ENCODE measurements around the gene SH3PXD2A.

Gene SH3PXD2A

DNA sequence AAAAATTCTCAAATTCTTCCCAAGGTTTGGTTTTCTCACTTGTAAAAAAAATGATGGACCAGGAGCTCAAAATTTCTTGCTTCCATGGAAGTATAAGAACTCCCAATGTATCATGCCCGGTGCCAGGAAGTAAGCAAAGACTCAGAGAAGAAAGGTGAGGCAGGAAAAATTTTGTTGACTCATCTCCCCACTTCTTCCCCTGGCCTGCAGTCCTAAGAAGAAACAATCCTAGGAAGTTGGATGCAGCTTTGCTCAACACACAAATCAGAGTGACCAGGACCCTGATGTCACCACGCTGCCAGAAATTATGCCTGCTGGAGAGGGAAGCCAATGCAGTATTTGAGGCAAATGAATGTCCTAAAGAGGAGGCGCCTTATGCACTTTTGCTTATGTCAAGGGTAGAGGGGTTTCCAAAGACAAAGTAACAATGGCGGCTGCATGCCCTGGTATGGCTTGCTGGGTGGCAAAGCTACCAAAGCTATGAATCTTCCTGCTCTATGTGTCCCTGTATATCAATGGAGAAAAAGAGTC is 198.2 kb downstream of the SH3PXD2A start:
- no peak for DNase-seq

DNA sequence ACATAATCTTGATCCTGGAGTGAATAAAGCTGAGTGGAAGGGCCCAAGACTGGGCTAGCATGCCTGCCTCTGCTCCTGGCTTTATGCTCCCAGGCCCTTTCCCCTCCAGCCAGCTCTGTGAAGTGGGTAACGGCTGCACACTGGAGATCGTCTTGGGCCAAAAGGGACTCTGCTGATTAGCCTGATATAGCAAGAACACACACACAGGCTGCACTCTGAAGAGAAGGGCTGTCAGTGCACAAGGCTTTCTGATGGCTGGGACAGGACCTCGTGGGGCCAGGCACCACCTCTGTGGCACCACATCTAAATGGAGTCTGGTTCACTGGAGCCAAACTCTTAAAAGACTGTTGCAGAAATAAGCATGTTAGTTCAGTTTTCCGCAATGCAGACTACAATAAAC is 200.5 kb downstream of the SH3PXD2A start:
- no peak for DNase-seq

DNA sequence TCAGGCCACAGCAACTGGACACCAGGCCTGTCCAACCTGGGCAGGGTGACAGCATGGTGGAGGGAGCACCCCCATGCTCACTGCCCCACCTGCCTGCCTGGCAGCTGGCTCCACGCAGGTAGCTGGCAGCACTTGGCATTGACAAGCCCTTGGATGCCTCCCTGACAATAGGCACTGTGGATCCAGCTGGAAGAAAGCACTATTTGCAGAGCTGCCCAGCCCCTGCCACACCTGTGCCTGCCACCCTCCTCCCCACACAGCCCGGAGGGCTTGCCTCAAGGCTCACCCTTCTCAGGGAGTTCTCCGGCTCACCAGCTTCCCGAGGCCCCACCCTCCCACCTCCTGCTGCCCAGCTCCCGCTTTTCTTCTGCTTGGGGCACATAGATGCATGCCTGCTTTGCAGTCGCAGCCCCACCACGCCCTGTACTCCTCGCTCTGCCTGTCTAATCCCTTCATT is 201.8 kb downstream of the SH3PXD2A start:
- no peak for DNase-seq

DNA sequence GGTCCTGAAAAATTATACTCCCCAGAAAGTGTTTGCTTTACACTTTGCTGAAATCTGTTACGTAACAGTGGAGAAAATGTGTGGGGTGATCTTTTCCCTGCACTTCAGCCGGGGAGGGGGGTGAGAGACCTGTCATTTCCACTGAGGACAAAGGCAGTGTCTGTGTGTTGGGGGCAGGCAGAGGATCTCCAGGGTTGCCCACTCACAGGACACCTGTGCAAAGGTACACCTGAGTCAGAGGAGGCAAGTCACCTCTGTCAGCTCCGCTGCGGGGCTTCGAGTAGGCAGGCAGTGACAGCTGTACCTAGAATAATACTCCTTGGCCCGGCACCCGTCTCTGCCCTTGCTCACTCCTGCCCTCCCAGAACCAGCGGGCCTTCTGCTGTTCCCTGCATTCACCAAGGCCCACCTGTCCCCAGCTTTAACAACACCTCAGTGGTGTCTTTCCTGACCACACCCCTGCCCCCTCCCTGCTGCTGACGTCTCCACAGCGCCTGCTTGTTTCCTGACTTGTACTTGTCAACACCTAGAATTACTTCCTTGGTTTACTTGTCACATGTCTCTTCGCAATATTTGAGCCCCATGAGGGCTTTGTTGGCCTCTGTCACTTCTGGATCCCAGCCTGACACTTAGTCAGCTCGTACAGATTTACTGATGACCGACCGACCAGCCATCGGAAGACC is 202.6 kb downstream of the SH3PXD2A start:
- DNase-seq: no peak

DNA sequence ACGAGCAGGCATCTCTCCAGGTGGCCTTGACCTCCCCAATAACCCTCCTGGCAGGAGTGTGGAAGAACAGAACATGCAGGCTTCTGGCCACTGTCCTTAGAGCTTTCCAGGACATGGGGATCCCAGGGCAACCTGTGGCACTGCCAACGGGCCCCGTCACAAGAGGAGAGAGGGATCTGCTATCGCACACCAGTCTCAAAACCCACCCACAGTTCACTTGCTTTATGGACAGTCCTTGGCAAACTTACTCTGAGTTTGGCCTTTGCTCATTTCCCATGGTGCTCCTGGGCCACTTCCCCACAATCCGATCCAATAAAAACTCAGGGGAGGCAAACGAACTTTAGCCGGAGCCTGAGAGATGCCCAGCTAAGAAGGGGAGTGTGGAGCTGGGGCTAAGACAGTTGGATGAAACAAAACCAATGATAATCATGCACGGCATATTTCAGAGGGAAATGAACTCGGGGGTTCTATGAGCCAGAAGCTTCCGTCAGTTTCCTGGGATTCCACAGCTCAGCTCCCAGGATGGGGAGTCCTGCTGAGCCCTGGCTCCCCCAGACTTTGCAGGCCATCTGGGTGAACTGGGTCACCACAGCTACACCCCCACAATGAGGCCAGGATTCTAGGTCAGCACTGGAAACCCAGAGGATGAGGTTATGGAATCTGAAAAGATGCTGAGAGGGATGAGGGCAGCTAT is 203.4 kb downstream of the SH3PXD2A start:
- peak in 30 of 58 donors; percentile 18 to 83 (median 44) for DNase-seq

DNA sequence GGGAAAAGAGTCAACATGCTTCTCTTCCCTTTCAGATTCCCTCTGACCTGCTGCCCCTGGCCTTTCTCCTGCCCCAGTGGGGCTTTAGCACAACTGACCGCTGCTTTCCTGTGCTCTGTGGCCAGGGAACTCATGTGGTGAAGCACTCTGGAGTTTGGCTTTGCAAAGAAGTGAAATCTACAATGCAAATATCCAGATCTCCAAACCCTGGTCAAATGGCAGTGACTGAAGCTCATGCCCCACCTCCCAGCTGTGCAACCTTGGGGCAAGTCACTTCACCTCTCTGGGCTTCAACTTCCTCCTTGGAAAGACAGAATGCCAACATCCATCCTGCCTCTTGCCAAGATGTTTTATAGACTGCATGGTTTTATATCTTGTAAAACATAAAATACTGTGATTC is 204.0 kb downstream of the SH3PXD2A start:
- DNase-seq: no peak

DNA sequence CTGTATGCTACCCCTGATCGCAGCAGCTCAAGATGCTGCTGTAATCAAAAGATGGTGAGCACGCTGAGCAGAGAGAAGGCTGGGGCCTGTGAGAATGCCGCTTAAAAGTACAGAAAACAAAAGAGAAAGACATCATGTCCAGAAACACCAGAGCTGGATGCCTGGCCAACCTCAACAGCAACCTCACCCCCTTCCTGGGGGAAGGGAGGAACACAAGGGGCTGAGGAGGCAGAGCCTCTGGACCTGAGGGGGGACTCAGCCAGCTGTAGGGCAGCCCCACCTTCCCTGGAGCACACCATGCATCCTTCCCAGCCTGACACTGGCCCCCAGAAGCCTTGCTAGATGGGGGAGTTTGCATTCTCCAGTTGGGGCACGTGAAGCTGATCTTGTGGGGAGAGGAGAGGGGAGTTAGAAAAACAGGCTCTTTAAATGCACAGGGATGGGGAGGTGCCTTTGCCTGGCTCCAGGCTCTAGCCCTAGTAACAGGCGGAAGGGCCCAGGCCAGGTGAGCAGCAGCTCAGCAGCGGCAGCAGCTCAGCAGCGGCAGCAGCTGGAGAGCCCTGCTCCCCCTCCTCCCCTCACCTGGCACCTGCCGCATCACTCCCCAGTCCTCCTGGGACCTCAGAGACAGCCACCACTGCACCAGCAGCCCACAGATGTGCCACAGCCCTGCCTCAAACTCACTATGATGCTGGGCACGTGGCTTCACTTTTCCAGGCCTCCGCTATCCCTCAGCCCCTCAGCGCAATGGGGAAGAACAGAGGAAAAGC is 205.5 kb downstream of the SH3PXD2A start:
- DNase-seq: no peak

DNA sequence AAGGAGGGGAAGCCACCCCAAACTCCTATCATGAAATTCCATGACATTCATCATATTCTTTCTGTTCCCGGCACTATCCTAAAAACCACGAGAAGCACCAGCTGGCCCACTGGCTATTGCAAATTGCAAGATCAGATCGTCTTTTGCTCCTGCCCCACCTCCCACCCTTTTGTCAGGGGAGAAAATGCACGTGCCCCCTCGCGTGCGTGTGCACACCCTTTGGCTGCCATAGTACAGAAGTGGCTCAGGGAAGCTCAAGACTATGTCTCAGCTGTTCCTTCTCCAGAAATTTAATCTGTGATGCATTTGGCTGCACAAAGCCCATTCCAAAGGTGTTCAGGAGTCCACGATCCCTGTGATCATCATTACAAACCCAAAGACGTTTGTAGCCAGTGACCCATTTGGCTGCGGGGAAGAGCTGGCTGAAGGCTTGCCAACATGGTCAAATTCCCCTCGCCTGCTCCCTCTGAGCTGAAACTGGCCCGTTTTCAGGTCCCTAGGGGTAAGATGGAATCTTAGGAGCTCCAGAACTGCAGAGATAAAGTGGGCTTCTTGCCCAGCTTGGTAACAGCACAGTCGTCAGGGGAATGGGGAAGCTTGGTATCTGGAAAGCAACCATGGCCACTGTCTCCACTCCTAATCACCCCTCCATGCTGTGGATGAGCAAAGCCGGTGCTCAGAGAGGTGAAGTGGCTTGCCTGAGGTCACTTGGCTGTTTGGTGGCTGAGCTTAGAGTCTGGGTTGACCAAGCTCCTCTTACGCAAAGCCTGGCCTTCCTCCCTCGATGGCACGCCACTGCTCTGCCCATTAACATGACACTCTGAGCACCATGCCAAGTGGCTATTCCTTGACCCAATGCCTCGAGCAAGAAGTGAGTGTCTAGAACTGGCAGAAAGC is 206.5 kb downstream of the SH3PXD2A start:
- DNase-seq: peak in 3 of 58 donors; percentile 13 to 34 (median 14)

DNA sequence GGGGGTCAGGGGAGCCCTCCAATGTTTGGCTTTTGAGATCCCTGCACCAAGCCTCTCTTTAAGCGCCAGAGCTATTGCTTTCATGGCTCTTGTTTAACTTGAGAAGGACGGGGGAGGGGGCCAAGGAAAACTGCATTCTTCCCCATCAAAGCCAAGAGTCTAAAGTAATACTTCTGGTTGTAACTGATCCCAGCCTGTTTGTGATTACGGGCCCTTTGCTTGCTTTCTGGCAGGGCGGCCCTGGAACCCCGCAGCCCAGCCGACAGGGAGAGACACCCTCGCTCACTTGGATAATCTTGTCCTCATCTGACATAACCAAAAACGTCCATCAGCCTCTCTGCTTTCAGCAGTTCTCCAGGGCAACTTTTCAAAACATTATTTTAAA is 207.1 kb downstream of the SH3PXD2A start:
- DNase-seq: no peak

DNA sequence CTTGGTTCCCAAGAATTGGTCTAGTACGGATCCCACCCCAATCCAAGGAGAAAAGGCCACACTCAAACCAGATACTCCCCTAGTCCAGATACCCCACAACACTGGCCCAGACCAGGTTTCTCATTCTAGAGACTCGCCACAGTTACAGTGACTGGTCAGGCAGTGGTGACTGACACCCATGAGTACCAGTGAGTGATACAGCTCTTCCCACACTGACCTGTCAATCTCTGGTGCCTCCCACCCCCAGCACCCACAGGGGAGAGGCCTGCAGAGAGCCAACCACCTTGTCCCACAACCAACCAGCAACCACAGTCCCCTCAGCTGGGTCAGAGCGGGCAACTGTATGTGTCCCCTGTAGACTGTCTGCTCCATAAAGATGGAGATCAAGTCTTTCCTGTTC is 209.1 kb downstream of the SH3PXD2A start:
- DNase-seq: no peak

DNA sequence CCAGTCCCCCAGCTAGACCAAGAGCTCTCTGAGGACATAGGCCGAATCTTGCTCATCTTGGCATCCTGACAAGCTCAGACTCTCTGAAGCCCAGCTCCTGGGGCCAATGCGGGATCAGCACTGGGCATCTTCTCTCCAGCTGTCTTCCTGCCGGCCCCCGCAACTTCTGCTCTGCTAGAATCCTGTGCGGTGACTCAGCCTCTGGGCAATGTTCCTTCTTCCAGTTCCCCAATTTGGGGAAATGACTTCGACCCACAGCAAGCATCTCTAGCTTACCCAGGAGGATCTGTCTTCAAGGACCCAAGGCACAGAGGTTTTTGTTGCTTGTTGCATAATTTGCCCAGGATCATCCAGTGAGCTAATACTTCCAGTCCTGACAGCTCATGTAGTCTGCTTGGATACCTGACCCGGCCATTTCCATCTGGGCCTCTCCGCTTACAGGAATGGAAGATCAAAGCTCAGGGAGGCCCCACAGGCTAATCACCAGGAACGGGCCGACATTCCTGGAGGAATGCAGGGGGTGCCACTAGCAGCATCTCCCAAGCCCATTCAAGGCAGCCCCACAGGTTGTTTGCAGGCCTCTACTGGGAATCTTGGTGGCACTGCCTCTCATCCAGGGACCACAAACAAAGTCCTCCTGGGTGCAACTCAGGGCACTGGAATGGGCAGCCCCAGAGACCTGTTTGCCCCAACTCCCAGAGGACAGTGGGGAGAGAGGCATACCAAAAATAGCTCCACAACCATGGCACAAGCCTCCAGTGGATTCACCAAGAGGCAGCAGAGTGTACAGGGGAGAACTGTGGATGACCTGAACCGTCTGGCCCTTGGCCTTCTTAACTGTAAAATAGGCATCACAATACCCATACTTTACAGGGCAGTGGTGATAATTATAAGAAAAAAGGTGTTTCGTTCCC is 210.0 kb downstream of the SH3PXD2A start:
- peak in 40 of 58 donors; percentile 12 to 85 (median 43) for DNase-seq

DNA sequence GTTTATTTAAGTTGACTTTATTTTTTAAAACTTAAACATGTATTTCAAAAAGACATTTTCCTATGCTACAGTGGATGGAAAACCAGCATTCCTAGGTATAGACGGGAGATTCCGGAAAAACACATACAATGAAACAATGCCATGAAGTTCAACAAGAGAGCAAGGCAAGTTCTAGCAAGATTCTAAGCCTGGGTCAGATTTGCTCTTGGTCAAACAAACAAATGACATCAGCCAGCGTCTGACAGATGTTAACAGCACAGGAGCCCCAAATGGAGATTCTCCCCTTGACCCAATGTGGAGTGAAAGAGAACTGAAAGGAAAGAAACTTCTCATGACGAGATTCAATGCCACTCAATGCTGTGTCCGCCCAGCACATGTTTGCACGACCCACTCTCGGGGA is 212.0 kb downstream of the SH3PXD2A start:
- no peak for DNase-seq

DNA sequence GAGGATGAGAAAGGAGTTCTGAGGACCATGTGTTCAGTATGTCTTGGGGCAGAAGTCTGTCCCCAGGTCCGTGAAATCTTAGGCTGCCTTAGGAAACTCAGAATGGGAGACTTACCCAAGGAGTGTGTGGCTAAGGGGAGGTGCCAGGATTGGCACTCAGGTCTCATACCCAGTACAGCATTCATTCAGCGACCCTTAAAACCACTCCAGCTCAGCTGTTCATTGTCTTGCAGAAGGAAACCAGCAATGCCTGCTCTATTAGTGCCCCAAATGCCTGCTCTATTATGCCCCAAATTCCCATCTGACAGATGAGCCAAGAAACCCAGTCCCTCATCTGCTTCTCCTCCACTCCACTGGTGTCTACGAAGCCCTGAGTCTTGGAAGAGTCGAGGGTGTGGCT is 214.1 kb downstream of the SH3PXD2A start:
- DNase-seq: peak in 1 of 58 donors; percentile 18

DNA sequence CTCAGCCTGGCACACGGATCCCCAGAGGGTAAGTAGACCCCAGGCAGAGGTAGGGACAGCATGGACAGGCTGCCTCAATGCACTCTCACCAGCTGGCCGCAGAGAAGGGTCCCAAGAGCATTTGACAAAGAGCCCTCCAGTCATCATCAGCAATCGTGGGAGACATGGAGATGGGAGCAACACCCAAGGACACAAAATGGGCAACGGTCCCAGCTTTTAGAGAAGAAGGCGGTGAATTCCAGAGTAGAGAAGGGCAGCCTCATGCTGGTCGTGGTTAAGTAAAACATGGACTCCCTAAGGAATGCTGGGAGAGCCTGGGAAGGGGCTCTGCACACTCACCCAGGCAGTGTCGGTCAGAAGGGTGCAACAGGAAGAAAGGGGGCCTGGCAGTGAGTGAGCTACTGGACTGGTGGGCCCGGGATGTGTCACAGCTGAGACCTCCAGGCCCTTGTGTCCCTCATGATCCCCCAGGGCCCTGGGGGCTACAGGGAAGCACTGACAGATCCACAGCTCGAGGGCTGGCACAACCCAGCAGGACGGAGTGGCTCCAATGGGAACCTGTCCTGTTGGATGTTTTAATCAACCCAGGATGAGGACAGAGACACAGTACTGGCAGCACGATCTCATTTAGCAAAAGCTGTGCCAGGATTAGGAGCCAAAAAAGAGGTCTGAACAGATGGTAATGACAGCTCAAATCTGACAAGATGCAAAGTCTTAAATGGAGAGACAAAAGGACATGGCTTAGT is 214.8 kb downstream of the SH3PXD2A start:
- peak in 10 of 58 donors; percentile 6 to 68 (median 28) for DNase-seq

DNA sequence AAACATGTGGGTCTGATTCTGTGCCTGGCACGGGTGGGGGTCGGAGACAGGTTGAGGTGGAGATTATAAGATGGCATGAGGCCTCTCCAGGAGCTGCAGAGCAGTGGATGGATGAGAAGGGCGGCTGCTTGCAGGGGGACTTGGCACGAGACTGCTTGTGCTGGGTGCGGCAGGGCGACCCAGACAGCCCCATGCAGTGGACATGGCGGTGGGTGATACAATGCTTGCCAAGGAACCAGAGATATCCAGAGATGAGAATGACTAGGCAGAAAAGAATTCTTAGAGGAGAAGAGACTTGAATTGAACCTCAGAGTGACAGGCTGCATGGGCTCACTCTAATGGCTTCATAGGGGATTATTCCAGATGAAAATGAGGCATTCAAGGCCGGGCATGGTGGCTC is 216.4 kb downstream of the SH3PXD2A start:
- no peak for DNase-seq

DNA sequence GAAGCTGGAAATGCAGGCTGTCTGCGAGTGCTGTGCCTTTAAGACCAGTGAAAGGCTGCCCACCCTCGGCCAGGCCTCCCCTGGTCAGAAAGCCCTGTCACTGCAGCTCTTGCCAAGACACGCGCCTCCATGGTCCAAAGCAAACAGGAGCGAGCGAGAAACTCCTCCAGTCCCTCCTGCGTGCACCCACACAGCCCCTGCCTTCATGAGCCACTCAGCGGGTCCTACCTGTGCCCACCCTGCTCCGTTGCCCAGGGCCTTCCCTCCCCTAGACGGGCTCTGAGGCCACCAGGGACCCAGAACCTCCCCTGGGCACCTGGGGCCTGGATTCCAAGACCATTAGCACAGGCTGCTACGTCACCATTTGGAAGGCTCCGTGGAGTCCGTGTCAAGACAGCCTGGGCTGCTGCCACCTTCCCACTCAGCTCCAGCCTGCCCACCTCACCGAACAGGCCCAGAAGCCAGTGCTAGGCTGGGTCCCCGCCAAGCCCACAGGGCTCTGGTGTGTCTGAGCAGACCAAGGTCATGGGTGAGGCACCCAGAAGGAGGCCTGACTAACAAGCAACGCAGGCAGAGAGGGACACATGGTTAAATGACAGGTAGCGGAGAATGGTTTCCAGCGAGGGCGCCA is 217.3 kb downstream of the SH3PXD2A start:
- peak in 47 of 58 donors; percentile 24 to 83 (median 61) for DNase-seq

DNA sequence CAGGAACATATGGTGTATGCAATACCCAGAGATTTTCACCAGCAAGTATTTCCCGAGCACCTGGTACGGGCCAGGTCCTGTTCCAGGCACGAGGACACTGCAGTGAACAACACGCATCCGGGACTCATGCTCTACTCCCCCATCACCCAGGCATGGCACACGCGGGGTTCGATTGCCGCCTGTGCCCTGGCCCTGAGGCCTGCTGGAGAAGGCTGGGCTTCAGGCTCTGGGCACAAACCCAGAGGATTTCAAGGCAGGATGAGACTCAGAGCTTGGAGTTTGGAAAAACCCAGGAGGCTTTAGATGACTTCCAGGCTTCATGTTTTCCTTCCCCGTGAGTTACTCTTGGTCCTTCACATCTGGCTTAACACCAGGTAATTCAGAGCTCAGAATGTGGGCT is 218.4 kb downstream of the SH3PXD2A start:
- no peak for DNase-seq

DNA sequence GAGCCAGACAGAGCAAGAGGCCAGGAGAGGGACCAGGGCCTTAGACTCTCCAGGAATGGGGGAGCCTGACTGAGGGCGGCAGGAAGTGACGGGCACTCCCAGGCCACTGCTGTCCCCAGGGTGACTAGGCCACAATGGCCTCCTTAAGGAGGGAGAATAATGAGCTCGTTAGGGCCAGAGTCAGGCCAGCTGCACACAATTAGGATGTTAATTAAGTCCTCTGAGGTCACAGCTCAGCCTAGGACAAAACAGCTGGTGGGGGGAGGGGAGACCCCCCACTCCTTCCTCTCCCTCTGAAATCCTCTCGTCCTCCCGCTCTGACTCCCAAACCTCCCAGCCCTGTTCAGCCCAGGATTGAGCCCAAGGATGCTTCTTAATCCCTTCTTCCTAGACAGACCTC is 218.9 kb downstream of the SH3PXD2A start:
- peak in 3 of 58 donors; percentile 8 to 27 (median 20) for DNase-seq
